ENCODE data around the gene CTNNA2.

The CTNNA2 gene

DNA sequence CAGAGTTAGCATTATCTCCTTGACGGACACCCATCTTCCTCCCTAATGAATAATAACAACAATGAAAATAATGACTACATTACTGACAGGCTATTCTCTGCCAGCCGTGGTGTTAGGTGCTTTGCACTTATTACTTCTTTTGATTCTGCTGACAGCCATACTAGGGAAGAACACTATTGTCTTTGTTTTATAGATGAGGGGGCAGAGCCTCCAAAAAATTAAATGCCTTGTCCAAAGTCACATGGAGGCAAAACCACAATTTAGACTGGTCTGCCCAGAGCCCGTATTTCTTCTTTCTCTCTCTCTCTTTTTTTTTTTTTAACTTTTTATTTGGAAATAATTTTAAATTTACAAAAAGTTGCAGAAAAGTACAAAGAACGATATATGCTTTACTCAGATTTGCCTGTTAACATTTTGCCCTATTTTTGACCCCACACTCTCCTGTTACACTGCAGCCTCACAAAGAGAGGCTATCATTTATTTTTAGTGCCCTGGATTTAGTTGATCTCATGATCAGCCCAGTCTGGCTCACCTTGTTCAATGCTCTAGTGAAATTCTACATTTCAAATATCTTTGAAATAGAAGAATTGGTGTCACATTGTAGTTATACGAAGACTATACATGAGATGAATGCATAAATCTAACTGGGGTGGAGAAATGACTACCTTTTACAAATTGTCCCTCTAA is 422.3 kb downstream of the CTNNA2 start:
- DNase-seq (ENCODE audit: low read depth in 2 of 2) = no peak

DNA sequence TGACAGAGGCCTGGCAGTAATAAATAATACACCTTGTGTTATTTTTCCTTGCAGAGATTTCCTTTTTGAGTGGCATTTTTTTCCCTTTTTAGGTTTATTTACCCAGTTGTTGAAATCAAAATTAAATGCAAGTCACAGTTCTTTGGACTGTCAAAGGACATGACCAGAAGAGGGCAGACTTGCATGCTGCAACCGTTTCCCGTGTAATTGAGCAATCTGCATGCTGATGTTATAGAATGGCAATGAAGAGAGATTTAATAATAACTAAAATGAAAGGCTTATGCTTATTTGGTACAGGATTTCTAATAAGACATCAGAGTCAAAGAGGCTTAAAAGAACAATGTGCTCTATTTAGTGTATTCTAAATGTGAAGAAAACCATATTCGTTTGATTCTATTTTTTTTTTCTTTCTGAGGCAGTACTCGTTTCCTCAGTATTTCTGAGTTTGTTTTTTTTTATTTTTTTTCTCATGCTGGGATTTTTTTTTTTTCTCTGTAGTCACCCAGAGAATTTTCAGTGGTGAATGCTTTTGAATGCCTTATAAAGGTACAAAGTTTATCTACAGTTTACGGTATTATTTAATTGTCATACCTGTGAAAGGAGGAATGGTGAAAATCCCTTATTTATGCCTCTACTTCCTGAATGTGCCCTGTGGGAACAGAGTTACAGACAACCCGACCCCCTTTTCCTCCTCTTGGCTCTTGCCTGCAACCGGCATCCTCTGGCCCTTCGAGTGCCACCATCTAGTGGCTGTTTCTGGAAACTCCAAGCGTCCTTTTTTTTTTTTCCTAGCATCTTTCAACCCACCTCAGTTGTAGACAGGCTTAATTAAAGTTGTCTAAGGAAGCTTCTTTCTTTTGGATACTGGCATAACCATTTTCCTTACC is 423.2 kb downstream of the CTNNA2 start:
- DNase-seq (ENCODE audit: low read depth in 2 of 2) = no peak

- DNase-seq (ENCODE audit: low read depth in 2 of 2) = no peak
These were observed 423.9 kb downstream of the CTNNA2 start for GRCh38 chr2:79936715-79937114.

DNA sequence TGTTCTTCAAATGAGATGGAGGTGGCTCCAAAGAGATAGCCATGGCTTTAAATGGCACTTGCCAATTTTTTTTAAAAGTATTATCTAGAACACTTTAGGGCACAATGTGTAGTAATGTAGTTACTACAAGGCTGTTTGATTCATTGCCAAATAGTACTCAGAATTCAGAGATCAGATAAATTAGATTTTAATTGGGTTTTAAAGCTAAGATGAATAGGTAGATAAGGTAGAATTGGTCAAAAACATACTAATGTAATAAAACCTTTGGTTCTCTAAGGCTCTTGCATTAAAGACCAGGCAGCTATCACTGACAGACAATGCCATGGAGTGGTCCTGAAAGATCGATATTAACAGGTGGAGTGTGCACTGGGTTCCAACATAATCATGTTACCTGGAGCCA is 425.8 kb downstream of the CTNNA2 start:
- DNase-seq (ENCODE audit: low read depth in 2 of 2) = no peak

DNA sequence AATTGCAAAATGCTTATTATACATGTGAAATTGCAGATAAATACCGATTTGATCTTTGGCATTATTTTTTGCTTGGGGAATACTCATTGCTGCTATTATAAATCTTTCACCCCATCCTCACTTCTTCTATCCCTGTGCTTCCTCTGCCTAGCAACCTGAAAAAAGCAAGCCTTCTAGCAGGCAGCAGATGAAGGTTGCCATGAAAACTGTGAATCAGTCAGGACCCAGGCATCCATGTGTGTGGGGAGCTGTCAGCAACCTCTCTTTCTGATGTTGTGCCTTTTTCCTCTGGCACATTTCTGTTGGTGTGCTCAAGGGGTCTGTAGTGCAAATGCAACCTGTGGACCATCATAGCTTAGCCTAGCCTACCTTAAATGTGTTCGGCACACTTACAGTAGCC is 427.5 kb downstream of the CTNNA2 start:
- DNase-seq (ENCODE audit: low read depth in 2 of 2) = no peak

DNA sequence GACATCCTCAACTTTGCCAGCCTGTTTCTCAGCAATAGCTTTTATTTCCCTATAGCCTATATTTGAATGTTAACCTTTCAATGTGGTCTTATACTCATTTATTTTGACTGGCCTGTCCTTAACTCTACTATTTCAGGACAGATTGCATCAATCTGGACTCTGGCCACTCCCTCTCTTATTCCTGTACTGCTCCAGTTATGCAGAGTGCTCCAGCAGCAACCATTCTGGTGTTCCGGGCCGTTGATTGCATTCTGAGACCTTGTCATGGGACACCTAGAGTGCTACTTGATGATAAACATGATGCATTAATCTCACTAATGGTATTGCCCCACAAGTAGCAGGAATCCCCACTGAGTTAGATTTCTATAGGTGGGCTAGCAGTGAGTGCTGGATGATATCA is 428.3 kb downstream of the CTNNA2 start:
- no peak for DNase-seq (ENCODE audit: low read depth in 2 of 2)

- no peak for DNase-seq (ENCODE audit: low read depth in 2 of 2)
These were observed 431.4 kb downstream of the CTNNA2 start for GRCh38 chr2:79944205-79944604.

- no peak for DNase-seq (ENCODE audit: low read depth in 2 of 2)
These were observed 433.0 kb downstream of the CTNNA2 start for GRCh38 chr2:79945653-79946445.

- DNase-seq (ENCODE audit: low read depth in 2 of 2) = no peak
These were observed 434.9 kb downstream of the CTNNA2 start for GRCh38 chr2:79947751-79948150.

DNA sequence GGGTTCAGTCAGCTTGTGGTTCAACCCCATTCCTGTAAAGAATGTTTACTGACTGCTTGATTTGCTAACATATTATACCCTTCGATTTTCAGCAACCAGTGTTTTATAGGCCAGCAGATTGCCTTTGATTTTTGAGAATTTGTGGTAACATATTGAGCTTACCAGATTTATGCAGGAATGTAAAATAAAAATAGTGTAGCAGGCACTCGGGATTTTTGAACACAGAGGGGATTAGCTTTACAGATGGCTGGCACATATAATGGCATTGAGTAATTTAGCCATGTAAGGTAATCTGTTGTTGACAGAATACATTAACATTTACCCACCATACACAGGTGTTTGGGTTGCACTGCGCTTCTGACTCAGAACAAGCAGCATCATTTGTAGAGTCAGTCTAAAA is 437.7 kb downstream of the CTNNA2 start:
- no peak for DNase-seq (ENCODE audit: low read depth in 2 of 2)

- no peak for DNase-seq (ENCODE audit: low read depth in 2 of 2)
These were observed 439.8 kb downstream of the CTNNA2 start for GRCh38 chr2:79952616-79953015.

DNA sequence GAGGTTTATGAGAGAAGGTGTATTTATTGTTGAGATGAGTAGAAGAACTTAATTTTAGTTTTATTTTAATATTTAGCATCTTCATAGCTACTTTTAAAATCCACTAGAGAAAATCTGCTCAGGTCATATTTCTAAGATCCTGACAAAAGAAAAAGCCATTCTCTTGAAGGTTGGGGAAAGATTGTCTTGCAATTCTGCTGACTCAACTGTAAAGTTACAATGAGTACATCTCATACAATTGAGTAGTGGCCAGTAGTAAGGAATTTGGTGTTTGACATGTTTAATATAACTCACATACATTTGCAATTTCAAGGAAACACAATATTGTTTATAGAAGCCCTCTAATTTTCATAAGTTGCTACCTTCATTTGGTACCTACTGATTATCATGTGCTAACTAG is 447.2 kb downstream of the CTNNA2 start:
- DNase-seq (ENCODE audit: low read depth in 2 of 2) = no peak

DNA sequence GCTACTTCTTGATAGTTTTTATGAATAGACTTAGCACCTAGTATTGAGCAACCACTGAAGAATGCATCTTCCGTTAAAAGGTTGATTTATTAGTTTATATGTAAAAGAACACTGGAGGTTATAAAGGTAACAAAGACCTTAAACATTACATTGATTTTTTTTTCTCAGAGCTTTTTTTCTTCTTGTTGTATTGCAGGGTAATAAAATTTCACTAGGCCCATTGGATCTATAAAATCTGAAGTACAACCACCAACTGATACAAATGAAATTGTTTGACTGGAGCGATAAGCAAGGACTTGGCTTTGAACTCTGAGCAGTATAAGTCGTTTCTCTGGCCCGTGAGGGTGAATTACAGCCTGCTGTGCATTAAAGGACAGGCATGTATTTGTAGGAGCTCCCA is 447.7 kb downstream of the CTNNA2 start:
- no peak for DNase-seq (ENCODE audit: low read depth in 2 of 2)

- DNase-seq (ENCODE audit: low read depth in 2 of 2) = no peak
These were observed 452.1 kb downstream of the CTNNA2 start for GRCh38 chr2:79964966-79965365.

DNA sequence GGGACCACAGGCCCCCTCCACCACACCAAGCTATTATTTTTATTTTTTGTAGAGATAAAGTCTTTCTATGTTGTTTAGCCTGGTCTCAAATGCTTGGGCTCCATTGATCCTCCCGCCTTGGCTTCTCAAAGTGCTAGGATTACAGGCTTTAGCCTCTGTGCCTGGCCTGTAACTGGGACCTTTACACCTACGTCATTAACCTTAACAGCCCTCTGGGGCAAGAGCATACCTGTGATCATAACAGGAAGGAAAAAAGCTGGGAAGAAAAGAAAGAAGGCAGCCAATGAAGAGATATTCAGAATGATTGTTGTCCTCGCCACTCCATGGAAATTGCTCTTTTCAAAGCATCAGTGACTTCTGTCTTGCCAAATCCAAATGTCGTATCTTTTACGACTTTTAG is 453.5 kb downstream of the CTNNA2 start:
- DNase-seq (ENCODE audit: low read depth in 2 of 2) = no peak

DNA sequence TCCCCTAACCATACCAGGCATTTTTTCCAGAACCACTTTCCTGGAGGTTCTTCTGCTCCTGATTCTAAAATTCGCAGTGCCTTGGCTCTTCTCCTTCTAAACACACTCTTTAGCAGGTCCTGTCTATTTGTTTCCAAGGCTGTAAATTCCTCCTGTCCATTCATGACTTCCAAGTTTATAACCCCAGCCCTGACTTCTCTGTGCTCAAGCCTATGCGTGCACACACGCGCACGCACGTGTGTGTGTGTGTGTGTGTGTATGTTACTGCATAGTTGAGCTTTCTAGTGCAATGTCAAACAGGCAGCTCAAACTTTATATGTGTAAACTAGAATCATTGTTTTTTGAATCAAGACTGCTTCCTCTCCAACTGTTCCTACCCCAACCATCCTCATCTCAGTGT is 454.0 kb downstream of the CTNNA2 start:
- no peak for DNase-seq (ENCODE audit: low read depth in 2 of 2)

DNA sequence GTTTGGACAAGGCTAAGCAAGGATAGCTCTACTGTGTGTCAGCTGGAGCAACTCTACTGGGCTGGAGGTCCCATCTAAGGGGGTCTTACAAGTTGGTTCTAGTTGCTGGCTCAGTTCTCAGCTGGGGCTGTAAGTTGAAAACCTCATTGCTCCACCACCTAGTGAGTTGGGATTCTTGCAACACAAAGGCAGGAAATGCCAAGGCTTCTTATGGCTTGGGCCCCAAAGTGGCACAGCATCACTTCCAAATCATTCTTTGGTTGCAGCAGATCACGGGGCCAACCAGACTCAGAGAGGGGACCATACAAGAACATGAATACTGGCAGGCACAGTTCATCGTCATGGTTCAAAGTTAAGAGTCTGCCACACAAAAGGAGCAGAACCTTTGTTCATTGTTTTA is 459.0 kb downstream of the CTNNA2 start:
- no peak for DNase-seq (ENCODE audit: low read depth in 2 of 2)

DNA sequence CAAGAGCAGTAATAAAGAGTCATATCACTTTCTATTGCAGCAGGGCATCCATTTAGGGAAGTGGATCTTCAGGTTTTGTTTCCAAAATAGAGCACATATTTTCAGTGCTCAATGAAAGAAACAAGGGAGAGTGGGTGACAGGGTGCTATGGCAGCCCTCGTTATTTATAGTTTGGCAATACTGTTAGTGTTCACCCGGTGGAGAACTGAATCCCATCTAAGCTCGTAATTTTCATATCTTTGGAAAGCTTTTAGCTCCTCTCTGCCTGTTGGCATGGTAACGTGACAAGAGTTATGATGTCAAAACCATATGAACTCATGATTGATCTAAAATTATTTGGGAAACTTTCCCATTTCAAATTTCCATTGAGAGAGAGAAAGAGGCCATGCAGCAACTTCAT is 459.8 kb downstream of the CTNNA2 start:
- no peak for DNase-seq (ENCODE audit: low read depth in 2 of 2)

- no peak for DNase-seq (ENCODE audit: low read depth in 2 of 2)
These were observed 463.1 kb downstream of the CTNNA2 start for GRCh38 chr2:79975791-79976565.

DNA sequence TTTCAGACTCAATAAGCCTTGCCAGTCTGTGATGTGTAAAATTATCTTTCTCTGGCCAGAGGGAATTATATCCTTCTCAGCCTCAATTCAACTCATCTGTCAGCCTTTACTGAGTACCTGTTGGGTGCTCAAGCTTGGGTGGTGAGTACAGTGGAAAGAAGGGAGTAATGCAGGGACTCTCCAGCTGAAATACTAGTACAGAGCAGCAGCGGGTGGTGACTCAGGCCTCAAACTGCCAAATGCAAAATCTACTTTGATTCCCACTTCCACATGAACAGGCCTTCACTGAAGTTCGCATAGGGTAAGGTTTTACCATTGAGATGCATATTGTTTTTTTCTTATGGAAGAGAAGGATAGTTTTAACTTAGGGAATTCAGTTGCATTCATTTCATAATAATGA is 464.9 kb downstream of the CTNNA2 start:
- DNase-seq (ENCODE audit: low read depth in 2 of 2) = no peak

DNA sequence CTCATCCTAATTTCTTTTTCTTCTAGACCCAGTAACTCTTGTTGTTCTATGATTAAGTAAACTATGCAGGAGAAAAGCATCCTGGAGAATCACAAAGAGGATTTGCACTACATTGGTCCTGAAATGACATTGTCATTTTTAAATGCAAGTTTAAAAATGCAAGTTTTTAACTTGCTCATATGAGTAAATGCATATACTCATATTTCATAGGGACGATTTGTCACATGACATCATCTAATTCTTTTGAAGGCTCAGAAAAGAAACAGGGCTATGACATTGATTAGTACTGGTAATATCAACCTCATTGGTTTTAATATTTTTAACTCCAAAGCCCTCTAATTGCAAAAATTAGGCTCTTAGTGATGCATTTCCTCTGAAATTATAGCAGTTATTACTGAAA is 467.3 kb downstream of the CTNNA2 start:
- DNase-seq (ENCODE audit: low read depth in 2 of 2) = no peak

- DNase-seq (ENCODE audit: low read depth in 2 of 2) = no peak
These were observed 468.0 kb downstream of the CTNNA2 start for GRCh38 chr2:79980816-79981215.
